ENCODE data around the gene ALK.

DNA sequence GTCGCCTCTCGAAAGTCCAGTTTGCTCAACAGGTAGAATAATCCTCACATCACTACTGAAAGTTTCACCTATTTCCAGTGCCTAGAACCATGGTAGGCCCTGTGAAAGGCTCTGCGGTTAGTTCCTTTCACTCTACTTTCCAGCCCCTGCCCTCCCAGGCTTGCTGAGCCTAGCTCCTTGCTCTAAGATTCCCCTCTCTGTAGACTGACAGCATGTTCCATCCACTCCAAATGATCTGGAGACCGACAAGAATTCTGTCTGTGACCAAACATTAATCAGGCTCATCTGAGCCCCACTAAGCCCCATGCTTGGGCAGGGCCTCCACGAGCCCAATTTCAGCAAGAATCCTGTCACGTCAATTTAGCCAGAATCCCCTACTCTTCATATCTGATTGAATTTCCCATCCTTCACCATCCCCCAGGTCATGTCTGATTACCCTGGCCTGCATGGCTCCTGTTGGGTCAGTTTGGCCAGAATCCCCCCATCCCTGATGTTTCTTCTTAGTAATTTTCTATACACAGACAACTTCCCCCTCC, 307.0 kb downstream of the ALK start:
- TF ChIP-seq, protein P1, sequence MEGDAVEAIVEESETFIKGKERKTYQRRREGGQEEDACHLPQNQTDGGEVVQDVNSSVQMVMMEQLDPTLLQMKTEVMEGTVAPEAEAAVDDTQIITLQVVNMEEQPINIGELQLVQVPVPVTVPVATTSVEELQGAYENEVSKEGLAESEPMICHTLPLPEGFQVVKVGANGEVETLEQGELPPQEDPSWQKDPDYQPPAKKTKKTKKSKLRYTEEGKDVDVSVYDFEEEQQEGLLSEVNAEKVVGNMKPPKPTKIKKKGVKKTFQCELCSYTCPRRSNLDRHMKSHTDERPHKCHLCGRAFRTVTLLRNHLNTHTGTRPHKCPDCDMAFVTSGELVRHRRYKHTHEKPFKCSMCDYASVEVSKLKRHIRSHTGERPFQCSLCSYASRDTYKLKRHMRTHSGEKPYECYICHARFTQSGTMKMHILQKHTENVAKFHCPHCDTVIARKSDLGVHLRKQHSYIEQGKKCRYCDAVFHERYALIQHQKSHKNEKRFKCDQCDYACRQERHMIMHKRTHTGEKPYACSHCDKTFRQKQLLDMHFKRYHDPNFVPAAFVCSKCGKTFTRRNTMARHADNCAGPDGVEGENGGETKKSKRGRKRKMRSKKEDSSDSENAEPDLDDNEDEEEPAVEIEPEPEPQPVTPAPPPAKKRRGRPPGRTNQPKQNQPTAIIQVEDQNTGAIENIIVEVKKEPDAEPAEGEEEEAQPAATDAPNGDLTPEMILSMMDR (conservative IDR thresholded peaks at IDR 0.05): no peak
- TF ChIP-seq ZFX (IDR thresholded peaks at IDR 0.05): no peak
